H9 (cell line): ENCODE measurements around the gene NPY4R2. TPM values are rescaled to one million over a fixed set of nuclear protein-coding genes. Genes with fewer than 3 reads are reported as not detected.
"Not testable (repeated sequence)": the region's sequence is repeated elsewhere in the genome, so short reads cannot be mapped to it uniquely, and the experiment has no call there.

Source experiments
- DNase-seq: peaks from one replicate; pipeline ENCODE4 v3.0.0-alpha.2; 2017
- H2AFZ ChIP-seq: one replicate; pipeline ENCODE4 v1.6.1; 2013; ENCODE audit warnings: mild to moderate bottlenecking, low read length, control low read depth, moderate library complexity
- H2AK5ac ChIP-seq: 2 replicates; pipeline ENCODE4 v1.6.1; 2013; ENCODE audit warnings: low read length, control low read depth, mixed read lengths; ENCODE audit not compliant: insufficient read length
- H2BK120ac ChIP-seq: one replicate; pipeline ENCODE4 v1.6.1; 2013; ENCODE audit warnings: low read depth, mild to moderate bottlenecking, low read length, control low read depth, inconsistent platforms; ENCODE audit not compliant: poor library complexity, severe bottlenecking
- H2BK12ac ChIP-seq: 2 replicates; pipeline ENCODE4 v1.6.1; 2013; ENCODE audit warnings: low read length, control low read depth, mixed read lengths, low read depth; ENCODE audit not compliant: insufficient read length
- H2BK15ac ChIP-seq: 2 replicates; pipeline ENCODE4 v1.6.1; 2013; ENCODE audit warnings: low read depth, low read length, control low read depth
- H2BK20ac ChIP-seq: one replicate; pipeline ENCODE4 v1.6.1; 2013; ENCODE audit warnings: low read depth, mild to moderate bottlenecking, low read length, control low read depth, inconsistent platforms; ENCODE audit not compliant: poor library complexity, severe bottlenecking
- H2BK5ac ChIP-seq: 2 replicates; pipeline ENCODE4 v1.6.1; 2013; ENCODE audit warnings: low read length, control low read depth, mixed read lengths; ENCODE audit not compliant: insufficient read length
- H3K14ac ChIP-seq: 2 replicates; pipeline ENCODE4 v1.6.1; 2013; ENCODE audit warnings: low read length, control low read depth; ENCODE audit not compliant: insufficient read depth
- H3K18ac ChIP-seq: 2 replicates; pipeline ENCODE4 v1.6.1; 2013; ENCODE audit warnings: low read depth, mild to moderate bottlenecking, mixed read lengths, low read length, control low read depth; ENCODE audit not compliant: insufficient read length
- H3K23ac ChIP-seq: 2 replicates; pipeline ENCODE4 v1.6.1; 2013; ENCODE audit warnings: low read length, control low read depth, mixed read lengths, low read depth; ENCODE audit not compliant: insufficient read length
- H3K23me2 ChIP-seq: 2 replicates; pipeline ENCODE4 v1.6.1; 2013; ENCODE audit warnings: low read depth, mild to moderate bottlenecking, mixed read lengths, low read length, control low read depth; ENCODE audit not compliant: insufficient read length, poor library complexity, severe bottlenecking
- H3K27ac ChIP-seq: 2 replicates; pipeline ENCODE4 v1.5.1; 2013; ENCODE audit warnings: low read length, control low read depth, mixed read lengths, low read depth; ENCODE audit not compliant: insufficient read length
- H3K27me3 ChIP-seq: 2 replicates; pipeline ENCODE4 v1.6.1; 2013; ENCODE audit warnings: low read length, control low read depth, inconsistent platforms; ENCODE audit not compliant: insufficient read depth
- H3K4ac ChIP-seq: 2 replicates; pipeline ENCODE4 v1.6.1; 2013; ENCODE audit warnings: low read depth, mild to moderate bottlenecking, control low read depth, inconsistent platforms, low read length, moderate library complexity
- H3K4me1 ChIP-seq: 2 replicates; pipeline ENCODE4 v1.6.1; 2013; ENCODE audit warnings: low read length, control low read depth, inconsistent platforms; ENCODE audit not compliant: insufficient read depth
- H3K4me2 ChIP-seq: 2 replicates; pipeline ENCODE4 v1.6.1; 2013; ENCODE audit warnings: low read length, control low read depth, mixed read lengths; ENCODE audit not compliant: insufficient read length, insufficient read depth
- H3K56ac ChIP-seq: 2 replicates; pipeline ENCODE4 v1.6.1; 2013; ENCODE audit warnings: low read depth, mild to moderate bottlenecking, mixed read lengths, low read length, control low read depth; ENCODE audit not compliant: insufficient read length
- H3K79me1 ChIP-seq: 2 replicates; pipeline ENCODE4 v1.6.1; 2013; ENCODE audit warnings: low read depth, mild to moderate bottlenecking, moderate library complexity, low read length, control low read depth, inconsistent platforms; ENCODE audit not compliant: insufficient read depth, poor library complexity, severe bottlenecking
- H3K79me2 ChIP-seq: 2 replicates; pipeline ENCODE4 v1.6.1; 2013; ENCODE audit warnings: low read length, control low read depth, inconsistent platforms; ENCODE audit not compliant: insufficient read depth
- H3K9ac ChIP-seq: 2 replicates; pipeline ENCODE4 v1.6.1; 2013; ENCODE audit warnings: low read length, control low read depth, mixed read lengths; ENCODE audit not compliant: insufficient read length; ENCODE audit errors: extremely low read depth
- H3K9me3 ChIP-seq: one replicate; pipeline ENCODE4 v1.6.1; 2013; ENCODE audit warnings: low read depth, low read length, inconsistent platforms; ENCODE audit not compliant: control insufficient read depth
- H3T11ph ChIP-seq: one replicate; pipeline ENCODE4 v1.6.1; 2013; ENCODE audit warnings: mild to moderate bottlenecking, low read length, control low read depth, inconsistent platforms
- H4K20me1 ChIP-seq: one replicate; pipeline ENCODE4 v1.6.1; 2013; ENCODE audit not compliant: control insufficient read depth, insufficient read length, insufficient read depth
- H4K5ac ChIP-seq: 2 replicates; pipeline ENCODE4 v1.6.1; 2013; ENCODE audit warnings: low read depth, mild to moderate bottlenecking, mixed read lengths, low read length, control low read depth; ENCODE audit not compliant: insufficient read length
- H4K8ac ChIP-seq: replicated peaks from 2 replicates; pipeline ENCODE4 v1.6.1; 2013; ENCODE audit warnings: low read length, control low read depth, mixed read lengths, low read depth; ENCODE audit not compliant: insufficient read length
- H4K91ac ChIP-seq: 2 replicates; pipeline ENCODE4 v1.6.1; 2013; ENCODE audit warnings: low read depth, mild to moderate bottlenecking, moderate library complexity, mixed read lengths, low read length, control low read depth; ENCODE audit not compliant: insufficient read length
- H3K27ac Mint-ChIP-seq, 3 experiments: 2 replicates in 2 of 3; 3 replicates in 1 of 3; pipeline ENCODE4 v1.8.0; 2020 to 2021; ENCODE audit warnings: mixed read lengths in 3 of 3, mild to moderate bottlenecking in 1 of 3, moderate library complexity in 1 of 3
- H3K27me3 Mint-ChIP-seq: 2 replicates; pipeline ENCODE4 v1.8.0; 2021; ENCODE audit warnings: low read depth, mild to moderate bottlenecking, moderate library complexity, mixed read lengths
- H3K36me3 Mint-ChIP-seq, 3 experiments: 2 replicates in 2 of 3; 3 replicates in 1 of 3; pipeline ENCODE4 v1.8.0; 2020 to 2021; ENCODE audit warnings: low read depth in 3 of 3, mixed read lengths in 3 of 3; ENCODE audit not compliant: insufficient read depth in 1 of 3
- H3K4me1 Mint-ChIP-seq, 2 experiments: 2 replicates each; pipeline ENCODE4 v1.8.0; 2020; ENCODE audit warnings: mixed read lengths in 2 of 2
- H3K4me3 Mint-ChIP-seq, 2 experiments: 2 replicates in 1 of 2; 3 replicates in 1 of 2; pipeline ENCODE4 v1.8.0; 2020 to 2021; ENCODE audit warnings: mild to moderate bottlenecking in 2 of 2, mixed read lengths in 2 of 2, moderate library complexity in 1 of 2
- H3K9me3 Mint-ChIP-seq, 2 experiments: 2 replicates in 1 of 2; 3 replicates in 1 of 2; pipeline ENCODE4 v1.8.0; 2020; ENCODE audit warnings: mild to moderate bottlenecking in 2 of 2, mixed read lengths in 2 of 2, moderate library complexity in 1 of 2
- WGBS: extraction: QIAGEN DNeasy Blood & Tissue Kit; methylation state at CpG from one replicate; pipeline ENCODE4 v1.1.7; 2013; ENCODE audit warnings: missing lambda C conversion rate, low lambda C conversion rate, mixed read lengths; ENCODE audit not compliant: insufficient read length; ENCODE audit errors: extremely low coverage; 5-methylcytosine and 5-hydroxymethylcytosine counted together
- total RNA-seq: library from RNA; stranded (reverse); gene quantifications from 2 replicates; pipeline ENCODE4 v1.2.1, GENCODE V29; 2021

NPY4R2 gene
- total RNA-seq, 1 experiment from 2014 or later = 0.13 TPM

GRCh38 chr10:47871485-47872180, 46.8 kb upstream of the NPY4R2 start:
- not testable (repeated sequence) for H3K9me3 Mint-ChIP-seq, H3K23ac ChIP-seq, H3T11ph ChIP-seq, H3K4ac ChIP-seq, H3K4me1 ChIP-seq, H3K9ac ChIP-seq, H3K27me3 Mint-ChIP-seq, H2AFZ ChIP-seq, H3K4me3 Mint-ChIP-seq, H3K36me3 Mint-ChIP-seq, H2BK20ac ChIP-seq, H3K14ac ChIP-seq, H2BK12ac ChIP-seq, H4K8ac ChIP-seq, H3K23me2 ChIP-seq, H4K91ac ChIP-seq, H2BK15ac ChIP-seq, H3K27ac ChIP-seq, H2BK5ac ChIP-seq, H3K27me3 ChIP-seq, H3K9me3 ChIP-seq, H4K5ac ChIP-seq, H2AK5ac ChIP-seq, H4K20me1 ChIP-seq, H2BK120ac ChIP-seq, H3K18ac ChIP-seq, H3K4me2 ChIP-seq, DNase-seq, H3K79me1 ChIP-seq, H3K79me2 ChIP-seq, H3K27ac Mint-ChIP-seq, H3K56ac ChIP-seq, H3K4me1 Mint-ChIP-seq
- WGBS = no CpG with 5 or more reads among the region's 8 CpGs

GRCh38 chr10:47872236-47872635, 46.2 kb upstream of the NPY4R2 start:
- H3K23me2 ChIP-seq, H3K9ac ChIP-seq, H3K36me3 Mint-ChIP-seq, H2BK20ac ChIP-seq, H4K20me1 ChIP-seq, H3K9me3 ChIP-seq, H2AK5ac ChIP-seq, H3K18ac ChIP-seq, H3K4me1 ChIP-seq, H2BK15ac ChIP-seq, H3K4ac ChIP-seq, H3K56ac ChIP-seq, DNase-seq, H3T11ph ChIP-seq, H3K4me1 Mint-ChIP-seq, H3K79me1 ChIP-seq, H3K14ac ChIP-seq, H2AFZ ChIP-seq, H4K8ac ChIP-seq, H2BK120ac ChIP-seq, H3K27ac ChIP-seq, H2BK12ac ChIP-seq, H3K9me3 Mint-ChIP-seq, H3K4me3 Mint-ChIP-seq, H3K27me3 Mint-ChIP-seq, H2BK5ac ChIP-seq, H3K23ac ChIP-seq, H4K5ac ChIP-seq, H3K27me3 ChIP-seq, H3K79me2 ChIP-seq, H3K27ac Mint-ChIP-seq, H3K4me2 ChIP-seq, H4K91ac ChIP-seq: not testable (repeated sequence)
- no CpG with 5 or more reads among the region's 5 CpGs for WGBS
